ENCODE measurements around the gene IL16.

DNA sequence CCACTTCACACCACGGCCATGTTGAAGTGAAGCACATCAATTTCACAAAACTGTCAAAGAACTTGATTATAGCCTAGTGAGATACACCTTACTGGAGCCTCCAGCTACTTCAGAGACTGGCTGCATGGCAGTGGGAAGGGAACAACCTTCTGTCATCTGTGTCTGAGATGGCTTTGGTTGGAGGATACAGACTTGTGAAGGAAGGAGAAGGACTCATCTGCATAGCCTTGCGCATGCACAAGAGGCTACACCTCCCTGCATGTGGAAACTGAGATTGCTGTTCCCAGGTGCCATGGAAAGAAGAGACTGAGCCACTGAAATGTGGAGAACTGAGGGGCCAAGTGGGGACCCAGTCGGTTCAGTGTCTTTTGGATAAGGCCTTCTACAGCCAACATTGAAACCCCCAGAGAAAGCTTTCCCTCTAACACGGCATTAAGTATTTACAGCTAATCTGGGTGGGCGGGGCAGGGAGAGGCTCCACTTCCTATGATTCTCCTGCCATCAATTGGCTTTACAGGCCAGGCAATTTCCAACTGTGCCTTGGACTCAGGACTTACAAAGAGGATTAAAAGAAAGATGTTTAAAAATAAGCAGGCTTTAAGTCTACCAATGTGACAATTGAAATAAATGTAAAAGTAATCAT lies 58.8 kb downstream of the IL16 start:
- TF ChIP-seq POLR2A (IDR thresholded peaks at IDR 0.05; ENCODE audit: low read depth, low read length) (no peak), TAF1 (IDR thresholded peaks at IDR 0.05; ENCODE audit: low read depth, low read length) (no peak), POLR2AphosphoS5 (IDR thresholded peaks at IDR 0.05; ENCODE audit: low read depth, low read length) (no peak), PAX5 (IDR thresholded peaks at IDR 0.05; ENCODE audit: insufficient read depth, low read length, severe bottlenecking) (no peak)
